BJ (cell line): ENCODE results near the gene NAV2. TPM values are rescaled to one million over a fixed set of nuclear protein-coding genes. Genes with fewer than 3 reads are reported as not detected.

Experiments used
- CTCF ChIA-PET: fragments of 350-600 bp; formaldehyde crosslinking; extraction: SDS; loops from one replicate; lab custom pipeline; 2021; ENCODE audit warnings: antibody characterized with exemption, inconsistent platforms; lab: Yijun Ruan, JAX
- POLR2A ChIA-PET: fragments of 300-600 bp; sonication (Branson Sonifier 250); formaldehyde crosslinking; extraction: SDS; loops from one replicate; lab custom pipeline; 2021; ENCODE audit warnings: antibody characterized with exemption; lab: Charles Lee
- DNase-seq: peaks from one replicate; pipeline ENCODE4 v3.0.0-alpha.2; 2011; ENCODE audit warnings: low read depth
- H3K27me3 ChIP-seq: 2 replicates; pipeline ENCODE4 v1.6.0; 2011; ENCODE audit warnings: low read length; ENCODE audit not compliant: control insufficient read depth, insufficient read depth
- H3K36me3 ChIP-seq: 2 replicates; pipeline ENCODE4 v1.5.1; 2011; ENCODE audit warnings: low read length; ENCODE audit not compliant: control insufficient read depth, insufficient read depth
- H3K4me3 ChIP-seq: 2 replicates; pipeline ENCODE4 v1.5.1; 2011; ENCODE audit warnings: low read depth, mild to moderate bottlenecking, control low read depth, low read length
- CTCF ChIP-seq: IDR thresholded peaks from 2 replicates; pipeline ENCODE4 v1.5.1; 2011; ENCODE audit warnings: low read depth, mild to moderate bottlenecking, control low read depth, inconsistent platforms, low read length, moderate library complexity; ENCODE audit not compliant: insufficient read depth
- polyA plus RNA-seq: library from polyadenylated mRNA; depleted of rRNA; stranded (reverse); fragments of >200 nt; gene quantifications from 2 replicates; pipeline ENCODE4 v1.2.3, GENCODE V29; 2011

Gene NAV2
- polyA plus RNA-seq, 1 experiment: 6.1 TPM

GRCh38 chr11:19813158-19813879 is 100.7 kb downstream of the NAV2 start:
- H3K36me3 ChIP-seq: peaks cover 1% of the 10 kb centered on the region; the same call in 1 of the 2 replicates
- H3K4me3 ChIP-seq: no peak overlapping the region
- DNase-seq: no peak
- no peak for TF ChIP-seq CTCF
- H3K27me3 ChIP-seq: no peaks in the 10 kb centered on the region
- ChIA-PET POLR2A (no interaction called here), CTCF (interaction anchor here (1.1 kb wide), 1 partner anchor 56 kb away, joined by 3 read pairs; no protein-coding TSS in a partner anchor)

DNA sequence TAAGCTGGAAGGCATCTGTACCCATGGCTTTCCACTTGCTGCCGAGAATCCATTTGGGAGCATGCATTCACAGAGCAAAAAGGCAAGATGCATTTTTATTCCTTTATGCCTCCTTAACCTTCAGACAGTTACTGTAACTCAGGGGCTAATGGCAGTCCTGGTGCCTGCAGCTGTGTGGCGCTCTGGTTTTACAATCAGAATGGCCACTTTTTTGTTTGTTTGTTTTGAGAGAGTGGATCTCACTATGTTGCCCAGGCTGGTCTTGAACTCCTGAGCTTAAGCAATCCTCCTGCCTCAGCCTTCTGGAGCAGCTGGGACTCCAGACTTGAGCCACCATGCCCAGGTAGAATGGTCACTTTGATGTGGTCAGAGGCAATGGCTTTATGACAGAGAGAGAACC is 101.8 kb downstream of the NAV2 start:
- TF ChIP-seq CTCF: no peak
- DNase-seq: no peak
- H3K36me3 ChIP-seq: peaks cover 1% of the 10 kb centered on the region; the same call in 1 of the 2 replicates
- H3K27me3 ChIP-seq: no peaks in the 10 kb centered on the region
- H3K4me3 ChIP-seq: no peak overlapping the region
- CTCF ChIA-PET: interaction anchor here (1.0 kb wide), 1 partner anchor 12 kb away, joined by 3 read pairs; no protein-coding TSS in a partner anchor
- POLR2A ChIA-PET: no interaction called here

DNA sequence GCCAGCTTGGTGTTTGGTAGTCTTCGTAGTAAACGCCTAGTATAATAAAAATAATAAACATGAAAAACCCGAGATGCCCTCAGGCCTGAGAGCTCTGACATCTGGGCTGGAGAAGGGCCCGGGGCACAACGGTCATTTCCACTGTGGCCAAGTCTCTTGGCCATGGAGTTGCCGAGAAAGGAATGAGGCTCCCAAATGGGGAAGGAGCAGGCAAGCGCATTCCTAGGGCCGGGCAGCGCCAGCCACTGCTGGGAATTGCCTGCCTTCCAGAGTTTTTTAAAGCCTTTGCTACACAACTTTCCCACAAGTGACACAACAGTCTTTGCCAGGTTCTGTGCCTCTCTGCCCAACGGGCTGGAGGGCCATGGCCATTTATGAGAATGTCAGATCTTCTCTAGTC is 103.4 kb downstream of the NAV2 start:
- POLR2A ChIA-PET: no interaction called here
- CTCF ChIA-PET: no interaction called here
- TF ChIP-seq CTCF: no peak

DNA sequence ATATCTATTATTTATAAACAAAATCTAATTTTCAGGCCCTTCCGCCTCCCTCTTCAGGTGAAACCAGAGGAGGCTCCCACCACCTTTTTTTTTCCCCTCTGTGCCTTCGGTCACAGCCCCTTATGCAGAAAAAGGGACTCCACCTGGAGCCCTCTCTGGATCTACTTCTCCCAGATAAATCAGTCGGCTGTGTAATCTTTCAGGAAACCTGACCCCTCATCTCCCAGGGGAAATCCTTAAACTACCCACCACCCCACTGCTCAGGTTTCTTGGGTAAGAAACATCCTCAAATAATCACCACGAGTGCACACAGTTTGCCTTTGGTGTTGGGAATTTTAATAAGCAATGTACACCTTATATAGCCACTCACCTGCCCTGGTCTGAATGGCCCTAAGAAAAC is 104.2 kb downstream of the NAV2 start:
- no peak for DNase-seq
- CTCF ChIA-PET: no interaction called here

More for the DNA sequence above, 103.4 kb downstream of the NAV2 start:
- DNase-seq: no peak
- Histone ChIP-seq H3K27me3 (no peaks in the 10 kb centered on the region), H3K4me3 (no peak overlapping the region), H3K36me3 (peaks cover 1% of the 10 kb centered on the region; the same call in 1 of the 2 replicates)

More for the DNA sequence above, 104.2 kb downstream of the NAV2 start:
- no peak for TF ChIP-seq CTCF
- H3K4me3 ChIP-seq: no peak overlapping the region
- H3K27me3 ChIP-seq: no peaks in the 10 kb centered on the region
- peaks cover 1% of the 10 kb centered on the region; the same call in 1 of the 2 replicates for H3K36me3 ChIP-seq
- POLR2A ChIA-PET: no interaction called here
